GM23338 (cell line): ENCODE measurements around the gene WASL. TPM values are rescaled to one million over a fixed set of nuclear protein-coding genes. Genes with fewer than 3 reads are reported as not detected.

Source experiments
- ATAC-seq: fragments of 200-7000 bp; cut with Tn5 transposase; 3 replicates; pipeline ENCODE4 v1.9.1; 2020
- DNase-seq: peaks from one replicate; pipeline ENCODE4 v3.0.0-alpha.2; 2015; ENCODE audit warnings: low spot score
- H2AFZ ChIP-seq: fragments of 200-600 bp; sonication (generic); 2 replicates; pipeline ENCODE4 v1.8.0; 2016; ENCODE audit warnings: antibody characterized with exemption, mild to moderate bottlenecking, moderate library complexity
- H3F3A ChIP-seq: fragments of 200-600 bp; sonication (generic); replicated peaks from 2 replicates; pipeline ENCODE4 v1.8.0; 2017; ENCODE audit warnings: antibody characterized with exemption, mixed run types, low read depth
- H3K27ac ChIP-seq: fragments of 200-600 bp; sonication (generic); 2 replicates; pipeline ENCODE4 v1.6.1; 2016; ENCODE audit warnings: low read depth
- H3K27me3 ChIP-seq: fragments of 200-600 bp; sonication (generic); 2 replicates; pipeline ENCODE4 v1.8.0; 2016; ENCODE audit warnings: mild to moderate bottlenecking, mixed run types, moderate library complexity; ENCODE audit not compliant: insufficient read depth
- H3K36me3 ChIP-seq: fragments of 200-600 bp; sonication (generic); 2 replicates; pipeline ENCODE4 v1.8.0; 2016; ENCODE audit warnings: mild to moderate bottlenecking; ENCODE audit not compliant: insufficient read depth
- H3K4me1 ChIP-seq: fragments of 200-600 bp; sonication (generic); 2 replicates; pipeline ENCODE4 v1.8.0; 2016; ENCODE audit warnings: mild to moderate bottlenecking, moderate library complexity; ENCODE audit not compliant: insufficient read depth
- H3K4me2 ChIP-seq: fragments of 200-600 bp; sonication (generic); 2 replicates; pipeline ENCODE4 v1.7.1; 2017; ENCODE audit warnings: mixed run types
- H3K4me3 ChIP-seq: fragments of 200-600 bp; sonication (generic); 2 replicates; pipeline ENCODE4 v1.6.1; 2016; ENCODE audit warnings: mixed run types
- H3K79me2 ChIP-seq: fragments of 200-600 bp; sonication (generic); replicated peaks from 2 replicates; pipeline ENCODE4 v1.8.0; 2017; ENCODE audit warnings: mild to moderate bottlenecking; ENCODE audit not compliant: insufficient read depth
- H3K9me2 ChIP-seq: fragments of 200-600 bp; sonication (generic); 2 replicates; pipeline ENCODE4 v1.8.0; 2017; ENCODE audit not compliant: insufficient read depth
- H4K20me1 ChIP-seq: fragments of 200-600 bp; sonication (generic); replicated peaks from 2 replicates; pipeline ENCODE4 v1.8.0; 2017; ENCODE audit warnings: mild to moderate bottlenecking; ENCODE audit not compliant: insufficient read depth
- H3K27ac Mint-ChIP-seq: 2 replicates; pipeline ENCODE4 v1.8.0; 2020; ENCODE audit warnings: inconsistent platforms, mild to moderate bottlenecking, moderate library complexity, mixed read lengths
- H3K27me3 Mint-ChIP-seq: 3 replicates; pipeline ENCODE4 v1.8.0; 2022; ENCODE audit warnings: low read depth, mild to moderate bottlenecking, moderate library complexity, mixed read lengths, inconsistent platforms; ENCODE audit not compliant: insufficient read depth, poor library complexity
- H3K36me3 Mint-ChIP-seq: 3 replicates; pipeline ENCODE4 v1.8.0; 2021; ENCODE audit warnings: low read depth, mild to moderate bottlenecking, inconsistent platforms, moderate library complexity, mixed read lengths
- H3K4me1 Mint-ChIP-seq: 3 replicates; pipeline ENCODE4 v1.8.0; 2020; ENCODE audit warnings: mild to moderate bottlenecking, inconsistent platforms, mixed read lengths
- H3K4me3 Mint-ChIP-seq: 3 replicates; pipeline ENCODE4 v1.8.0; 2021; ENCODE audit warnings: moderate library complexity, mild to moderate bottlenecking, inconsistent platforms, mixed read lengths
- H3K9me3 Mint-ChIP-seq: 3 replicates; pipeline ENCODE4 v1.8.0; 2020; ENCODE audit warnings: moderate library complexity, mild to moderate bottlenecking, inconsistent platforms, mixed read lengths
- ETS1 ChIP-seq: IDR thresholded peaks from 2 replicates; pipeline ENCODE4 v1.6.1; 2016; ENCODE audit warnings: antibody characterized with exemption
- EZH2phosphoT487 ChIP-seq: fragments of 200-600 bp; sonication (generic); IDR thresholded peaks from one replicate; pipeline ENCODE4 v1.8.1; 2018; ENCODE audit warnings: antibody characterized with exemption; ENCODE audit not compliant: unreplicated experiment
- NANOG ChIP-seq: IDR thresholded peaks from 2 replicates; pipeline ENCODE4 v1.6.1; 2016; ENCODE audit warnings: antibody characterized with exemption, borderline replicate concordance
- POLR2AphosphoS5 ChIP-seq: IDR thresholded peaks from 2 replicates; pipeline ENCODE4 v1.6.1; 2016; ENCODE audit warnings: antibody characterized with exemption, low read depth
- STAT1 ChIP-seq: IDR thresholded peaks from one replicate; pipeline ENCODE4 v1.6.1; 2016; ENCODE audit warnings: antibody characterized with exemption; ENCODE audit not compliant: unreplicated experiment
- ZNF331 ChIP-seq: fragments of 250-450 bp; sonication (Bioruptor Pico); IDR thresholded peaks from 2 replicates; pipeline ENCODE4 v1.5.0; 2020; ENCODE audit warnings: low read depth, mild to moderate bottlenecking, moderate library complexity
- polyA plus RNA-seq: library from polyadenylated mRNA; unstranded; fragments of >200 nt; fragmentation: Nextera tagmentation; extraction: Ambion mirVana; gene quantifications from 2 replicates; pipeline ENCODE4 v1.2.1, GENCODE V29; 2016
- total RNA-seq: library from RNA; depleted of rRNA; stranded (reverse); fragments of >200 nt; shearing (Covaris generic); gene quantifications from 2 replicates; pipeline ENCODE4 v1.2.3, GENCODE V29; 2014
- TF ChIP-seq, protein P1 (sequence below): fragments of 250-450 bp; sonication (Bioruptor Pico); IDR thresholded peaks from 2 replicates; pipeline ENCODE4 v1.5.0; 2020; ENCODE audit warnings: mild to moderate bottlenecking, moderate library complexity
- TF ChIP-seq, protein P2 (sequence below), 2 experiments: fragments of 200-600 bp in 1 of 2; sonication (generic) in 1 of 2; conservative IDR thresholded peaks; 2 replicates each; pipeline versions ENCODE4 v1.5.1 to v1.6.1; 2016 to 2017; ENCODE audit warnings: antibody characterized with exemption in 2 of 2, low read depth in 2 of 2, mild to moderate bottlenecking in 2 of 2, moderate library complexity in 1 of 2

The WASL gene
- total and polyA plus RNA-seq, 2 experiments from 2014 or later, result 36.4 to 45.3 TPM

- TF ChIP-seq, protein P1, sequence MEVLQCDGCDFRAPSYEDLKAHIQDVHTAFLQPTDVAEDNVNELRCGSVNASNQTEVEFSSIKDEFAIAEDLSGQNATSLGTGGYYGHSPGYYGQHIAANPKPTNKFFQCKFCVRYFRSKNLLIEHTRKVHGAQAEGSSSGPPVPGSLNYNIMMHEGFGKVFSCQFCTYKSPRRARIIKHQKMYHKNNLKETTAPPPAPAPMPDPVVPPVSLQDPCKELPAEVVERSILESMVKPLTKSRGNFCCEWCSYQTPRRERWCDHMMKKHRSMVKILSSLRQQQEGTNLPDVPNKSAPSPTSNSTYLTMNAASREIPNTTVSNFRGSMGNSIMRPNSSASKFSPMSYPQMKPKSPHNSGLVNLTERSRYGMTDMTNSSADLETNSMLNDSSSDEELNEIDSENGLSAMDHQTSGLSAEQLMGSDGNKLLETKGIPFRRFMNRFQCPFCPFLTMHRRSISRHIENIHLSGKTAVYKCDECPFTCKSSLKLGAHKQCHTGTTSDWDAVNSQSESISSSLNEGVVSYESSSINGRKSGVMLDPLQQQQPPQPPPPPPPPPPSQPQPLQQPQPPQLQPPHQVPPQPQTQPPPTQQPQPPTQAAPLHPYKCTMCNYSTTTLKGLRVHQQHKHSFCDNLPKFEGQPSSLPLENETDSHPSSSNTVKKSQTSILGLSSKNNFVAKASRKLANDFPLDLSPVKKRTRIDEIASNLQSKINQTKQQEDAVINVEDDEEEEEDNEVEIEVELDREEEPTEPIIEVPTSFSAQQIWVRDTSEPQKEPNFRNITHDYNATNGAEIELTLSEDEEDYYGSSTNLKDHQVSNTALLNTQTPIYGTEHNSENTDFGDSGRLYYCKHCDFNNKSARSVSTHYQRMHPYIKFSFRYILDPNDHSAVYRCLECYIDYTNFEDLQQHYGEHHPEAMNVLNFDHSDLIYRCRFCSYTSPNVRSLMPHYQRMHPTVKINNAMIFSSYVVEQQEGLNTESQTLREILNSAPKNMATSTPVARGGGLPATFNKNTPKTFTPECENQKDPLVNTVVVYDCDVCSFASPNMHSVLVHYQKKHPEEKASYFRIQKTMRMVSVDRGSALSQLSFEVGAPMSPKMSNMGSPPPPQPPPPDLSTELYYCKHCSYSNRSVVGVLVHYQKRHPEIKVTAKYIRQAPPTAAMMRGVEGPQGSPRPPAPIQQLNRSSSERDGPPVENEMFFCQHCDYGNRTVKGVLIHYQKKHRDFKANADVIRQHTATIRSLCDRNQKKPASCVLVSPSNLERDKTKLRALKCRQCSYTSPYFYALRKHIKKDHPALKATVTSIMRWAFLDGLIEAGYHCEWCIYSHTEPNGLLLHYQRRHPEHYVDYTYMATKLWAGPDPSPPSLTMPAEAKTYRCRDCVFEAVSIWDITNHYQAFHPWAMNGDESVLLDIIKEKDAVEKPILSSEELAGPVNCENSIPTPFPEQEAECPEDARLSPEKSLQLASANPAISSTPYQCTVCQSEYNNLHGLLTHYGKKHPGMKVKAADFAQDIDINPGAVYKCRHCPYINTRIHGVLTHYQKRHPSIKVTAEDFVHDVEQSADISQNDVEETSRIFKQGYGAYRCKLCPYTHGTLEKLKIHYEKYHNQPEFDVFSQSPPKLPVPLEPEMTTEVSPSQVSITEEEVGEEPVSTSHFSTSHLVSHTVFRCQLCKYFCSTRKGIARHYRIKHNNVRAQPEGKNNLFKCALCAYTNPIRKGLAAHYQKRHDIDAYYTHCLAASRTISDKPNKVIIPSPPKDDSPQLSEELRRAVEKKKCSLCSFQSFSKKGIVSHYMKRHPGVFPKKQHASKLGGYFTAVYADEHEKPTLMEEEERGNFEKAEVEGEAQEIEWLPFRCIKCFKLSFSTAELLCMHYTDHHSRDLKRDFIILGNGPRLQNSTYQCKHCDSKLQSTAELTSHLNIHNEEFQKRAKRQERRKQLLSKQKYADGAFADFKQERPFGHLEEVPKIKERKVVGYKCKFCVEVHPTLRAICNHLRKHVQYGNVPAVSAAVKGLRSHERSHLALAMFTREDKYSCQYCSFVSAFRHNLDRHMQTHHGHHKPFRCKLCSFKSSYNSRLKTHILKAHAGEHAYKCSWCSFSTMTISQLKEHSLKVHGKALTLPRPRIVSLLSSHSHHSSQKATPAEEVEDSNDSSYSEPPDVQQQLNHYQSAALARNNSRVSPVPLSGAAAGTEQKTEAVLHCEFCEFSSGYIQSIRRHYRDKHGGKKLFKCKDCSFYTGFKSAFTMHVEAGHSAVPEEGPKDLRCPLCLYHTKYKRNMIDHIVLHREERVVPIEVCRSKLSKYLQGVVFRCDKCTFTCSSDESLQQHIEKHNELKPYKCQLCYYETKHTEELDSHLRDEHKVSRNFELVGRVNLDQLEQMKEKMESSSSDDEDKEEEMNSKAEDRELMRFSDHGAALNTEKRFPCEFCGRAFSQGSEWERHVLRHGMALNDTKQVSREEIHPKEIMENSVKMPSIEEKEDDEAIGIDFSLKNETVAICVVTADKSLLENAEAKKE (CRISPR knock-in tag), result no peak
- TF ChIP-seq ETS1, result no peak
- no peak for TF ChIP-seq EZH2phosphoT487
- no peak for TF ChIP-seq NANOG
- no peak for TF ChIP-seq POLR2AphosphoS5
Measured at GRCh38 chr7:123689250-123689649, 59.6 kb downstream of the WASL start (continued).

- H3K4me1 ChIP-seq, result peaks cover 15% of the 10 kb centered on the region
- no peak for ATAC-seq
- no peak for TF ChIP-seq ZNF331
- no peak for TF ChIP-seq STAT1
- TF ChIP-seq POLR2AphosphoS5, result no peak
- TF ChIP-seq, protein P2, sequence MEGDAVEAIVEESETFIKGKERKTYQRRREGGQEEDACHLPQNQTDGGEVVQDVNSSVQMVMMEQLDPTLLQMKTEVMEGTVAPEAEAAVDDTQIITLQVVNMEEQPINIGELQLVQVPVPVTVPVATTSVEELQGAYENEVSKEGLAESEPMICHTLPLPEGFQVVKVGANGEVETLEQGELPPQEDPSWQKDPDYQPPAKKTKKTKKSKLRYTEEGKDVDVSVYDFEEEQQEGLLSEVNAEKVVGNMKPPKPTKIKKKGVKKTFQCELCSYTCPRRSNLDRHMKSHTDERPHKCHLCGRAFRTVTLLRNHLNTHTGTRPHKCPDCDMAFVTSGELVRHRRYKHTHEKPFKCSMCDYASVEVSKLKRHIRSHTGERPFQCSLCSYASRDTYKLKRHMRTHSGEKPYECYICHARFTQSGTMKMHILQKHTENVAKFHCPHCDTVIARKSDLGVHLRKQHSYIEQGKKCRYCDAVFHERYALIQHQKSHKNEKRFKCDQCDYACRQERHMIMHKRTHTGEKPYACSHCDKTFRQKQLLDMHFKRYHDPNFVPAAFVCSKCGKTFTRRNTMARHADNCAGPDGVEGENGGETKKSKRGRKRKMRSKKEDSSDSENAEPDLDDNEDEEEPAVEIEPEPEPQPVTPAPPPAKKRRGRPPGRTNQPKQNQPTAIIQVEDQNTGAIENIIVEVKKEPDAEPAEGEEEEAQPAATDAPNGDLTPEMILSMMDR (conservative IDR thresholded peaks at IDR 0.05; ENCODE audit: low read depth in 2 of 2), result no peak
- TF ChIP-seq EZH2phosphoT487, result no peak
Measured at GRCh38 chr7:123687727-123688126, 61.1 kb downstream of the WASL start.

More at GRCh38 chr7:123687727-123688126, 61.1 kb downstream of the WASL start:
- H3K4me2 ChIP-seq, result no peak overlapping the region
- H4K20me1 ChIP-seq, result no peaks in the 10 kb centered on the region
- Mint-ChIP-seq H3K4me1 (peaks cover 27% of the 10 kb centered on the region), H3K4me3 (no peak overlapping the region), H3K9me3 (no peaks in the 10 kb centered on the region), H3K27ac (no peak overlapping the region), H3K27me3 (peaks cover 4% of the 10 kb centered on the region), H3K36me3 (peaks cover 29% of the 10 kb centered on the region)
- no peaks in the 10 kb centered on the region for H3K9me2 ChIP-seq
- H3K27me3 ChIP-seq, result no peaks in the 10 kb centered on the region
- DNase-seq, result no peak
- H3K4me3 ChIP-seq, result no peak overlapping the region
- H3K79me2 ChIP-seq, result peaks cover 11% of the 10 kb centered on the region
- no peak overlapping the region for H2AFZ ChIP-seq
- H3K27ac ChIP-seq, result no peak overlapping the region
- H3F3A ChIP-seq, result no peaks in the 10 kb centered on the region
- peaks cover 10% of the 10 kb centered on the region; the same call in 1 of the 2 replicates for H3K36me3 ChIP-seq
